HG03139 (cell line): ENCODE data around the gene ALPG.
"Not testable (repeated sequence)": the region's sequence is repeated elsewhere in the genome, so short reads cannot be mapped to it uniquely, and the experiment has no call there.

Source experiments
- ATAC-seq: cut with Tn5 transposase; IDR thresholded peaks from one replicate; pipeline ENCODE4 v1.9.1; 2021; ENCODE audit not compliant: unreplicated experiment

Gene ALPG

GRCh38 chr2:232438951-232439757 is 32.5 kb downstream of the ALPG start:
- no peak for ATAC-seq

- ATAC-seq: no peak
Observed at GRCh38 chr2:232439758-232440135, 33.1 kb downstream of the ALPG start.

- not testable (repeated sequence) for ATAC-seq
Observed at GRCh38 chr2:232440220-232441018, 33.8 kb downstream of the ALPG start.

- ATAC-seq: no peak
Observed at GRCh38 chr2:232441147-232441651, 34.6 kb downstream of the ALPG start.

- ATAC-seq: not testable (repeated sequence)
Observed at GRCh38 chr2:232441922-232442321, 35.3 kb downstream of the ALPG start.

- ATAC-seq: not testable (repeated sequence)
Observed at GRCh38 chr2:232442431-232442830, 35.8 kb downstream of the ALPG start.

- ATAC-seq: not testable (repeated sequence)
Observed at GRCh38 chr2:232443047-232443446, 36.4 kb downstream of the ALPG start.

GRCh38 chr2:232443669-232444408 is 37.2 kb downstream of the ALPG start:
- ATAC-seq: not testable (repeated sequence)

GRCh38 chr2:232444409-232445148 is 37.9 kb downstream of the ALPG start:
- ATAC-seq: no peak

- ATAC-seq: not testable (repeated sequence)
Observed at GRCh38 chr2:232445149-232445885, 38.7 kb downstream of the ALPG start.

- not testable (repeated sequence) for ATAC-seq
Observed at GRCh38 chr2:232446266-232446777, 39.7 kb downstream of the ALPG start.

- no peak for ATAC-seq
Observed at GRCh38 chr2:232447091-232447620, 40.5 kb downstream of the ALPG start.

- ATAC-seq: no peak
Observed at GRCh38 chr2:232447638-232448303, 41.1 kb downstream of the ALPG start.

- ATAC-seq: no peak
Observed at GRCh38 chr2:232448304-232448690, 41.7 kb downstream of the ALPG start.

GRCh38 chr2:232449964-232450363 is 43.3 kb downstream of the ALPG start:
- no peak for ATAC-seq

GRCh38 chr2:232451645-232452044 is 45.0 kb downstream of the ALPG start:
- ATAC-seq: not testable (repeated sequence)

- no peak for ATAC-seq
Observed at GRCh38 chr2:232454630-232455029, 48.0 kb downstream of the ALPG start.

- ATAC-seq: no peak
Observed at GRCh38 chr2:232455426-232456255, 49.0 kb downstream of the ALPG start, which contains the start of gene ALPI. Gene ALPI, plus strand, starts transcription at chr2:232456153. Its CDS starts 47 bp downstream, at chr2:232456200.
